Uterus (tissue), 2 donors: Measurements from ENCODE around the gene COA1.

Experiments used
- CTCF ChIP-seq, 4 experiments: fragments of 200-600 bp in 2 of 4; fragments of 450-650 bp in 2 of 4; sonication (generic) in 2 of 4; IDR thresholded peaks; one replicate each; pipeline ENCODE4 v1.5.1; 2016 to 2019; ENCODE audit warnings: antibody characterized with exemption in 4 of 4, mild to moderate bottlenecking in 2 of 4, moderate library complexity in 1 of 4
- POLR2A ChIP-seq, 2 donors: fragments of 450-650 bp; IDR thresholded peaks; one replicate each; pipeline ENCODE4 v1.6.1; 2016; ENCODE audit warnings: antibody characterized with exemption in 2 of 2, mild to moderate bottlenecking in 1 of 2, moderate library complexity in 1 of 2

GRCh38 chr7:43691611-43692010 lies 37.7 kb downstream of the COA1 start:
- TF ChIP-seq POLR2A (IDR thresholded peaks at IDR 0.05) (no peak), CTCF (IDR thresholded peaks at IDR 0.05) (no peak)
